Vagina (tissue), 2 donors: Measurements from ENCODE around the gene CCDC194.

ENCODE experiments used
- POLR2A ChIP-seq, 2 donors: fragments of 450-650 bp; IDR thresholded peaks; one replicate each; pipeline ENCODE4 v1.6.1; 2017; ENCODE audit warnings: antibody characterized with exemption in 2 of 2, mild to moderate bottlenecking in 2 of 2, moderate library complexity in 2 of 2
- TF ChIP-seq, protein P1 (sequence below), 3 experiments: fragments of 450-650 bp in 2 of 3; fragments of 200-600 bp in 1 of 3; sonication (generic) in 1 of 3; IDR thresholded peaks; one replicate each; pipeline ENCODE4 v1.5.1; 2017 to 2019; ENCODE audit warnings: antibody characterized with exemption in 3 of 3, mild to moderate bottlenecking in 2 of 3, moderate library complexity in 2 of 3

DNA sequence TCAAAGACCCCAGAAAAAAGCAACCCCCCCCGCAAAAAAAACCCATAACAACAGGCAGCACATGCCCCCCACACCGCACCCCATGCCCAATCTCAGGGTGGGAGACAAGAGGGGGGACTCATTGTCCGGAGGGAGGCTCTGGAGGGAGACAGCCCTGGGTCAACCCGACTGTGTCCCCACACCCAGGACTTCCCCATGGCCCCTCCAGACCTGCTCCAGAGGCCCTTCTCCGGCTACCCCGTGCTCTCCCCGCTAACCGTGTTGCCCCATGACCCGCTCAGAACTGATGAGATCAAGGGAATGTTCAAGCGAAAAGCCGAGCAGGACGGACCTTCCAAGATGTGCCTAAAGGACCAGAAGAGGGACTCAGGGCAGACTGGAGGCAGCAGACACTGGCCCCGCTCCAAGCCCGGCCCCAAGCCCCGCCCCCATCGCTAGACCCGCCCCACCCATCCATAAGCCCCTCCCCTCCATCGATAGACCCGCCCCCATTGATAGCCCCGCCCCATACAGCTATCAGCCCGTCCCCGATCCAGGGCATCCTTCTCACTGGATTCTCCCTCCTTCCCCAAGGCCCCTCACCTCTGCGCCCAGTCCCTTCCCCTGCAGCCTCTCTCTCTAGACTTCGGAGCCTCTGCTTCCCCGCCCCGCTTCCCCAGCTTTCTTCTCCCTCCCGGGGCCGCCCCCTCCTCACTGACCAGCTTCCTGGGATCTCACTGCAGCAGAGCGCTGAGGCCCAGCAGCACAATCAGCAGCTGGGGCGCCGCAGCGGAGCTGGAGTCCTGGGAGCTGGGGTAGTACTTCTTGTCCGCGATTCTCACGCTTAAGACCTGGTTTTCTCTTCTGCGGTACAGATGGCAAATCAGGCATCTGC is 9.2 kb upstream of the CCDC194 start:
- TF ChIP-seq, protein P1, sequence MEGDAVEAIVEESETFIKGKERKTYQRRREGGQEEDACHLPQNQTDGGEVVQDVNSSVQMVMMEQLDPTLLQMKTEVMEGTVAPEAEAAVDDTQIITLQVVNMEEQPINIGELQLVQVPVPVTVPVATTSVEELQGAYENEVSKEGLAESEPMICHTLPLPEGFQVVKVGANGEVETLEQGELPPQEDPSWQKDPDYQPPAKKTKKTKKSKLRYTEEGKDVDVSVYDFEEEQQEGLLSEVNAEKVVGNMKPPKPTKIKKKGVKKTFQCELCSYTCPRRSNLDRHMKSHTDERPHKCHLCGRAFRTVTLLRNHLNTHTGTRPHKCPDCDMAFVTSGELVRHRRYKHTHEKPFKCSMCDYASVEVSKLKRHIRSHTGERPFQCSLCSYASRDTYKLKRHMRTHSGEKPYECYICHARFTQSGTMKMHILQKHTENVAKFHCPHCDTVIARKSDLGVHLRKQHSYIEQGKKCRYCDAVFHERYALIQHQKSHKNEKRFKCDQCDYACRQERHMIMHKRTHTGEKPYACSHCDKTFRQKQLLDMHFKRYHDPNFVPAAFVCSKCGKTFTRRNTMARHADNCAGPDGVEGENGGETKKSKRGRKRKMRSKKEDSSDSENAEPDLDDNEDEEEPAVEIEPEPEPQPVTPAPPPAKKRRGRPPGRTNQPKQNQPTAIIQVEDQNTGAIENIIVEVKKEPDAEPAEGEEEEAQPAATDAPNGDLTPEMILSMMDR (IDR thresholded peaks at IDR 0.05) = no peak
- TF ChIP-seq POLR2A (IDR thresholded peaks at IDR 0.05) = no peak
